IPS DF 4.7 (cell line): ENCODE data around the gene NAP1L4.

Experiments used
- DNase-seq: peaks from one replicate; pipeline ENCODE4 v3.0.0-alpha.2; 2013; ENCODE audit warnings: low spot score; ENCODE audit errors: extremely low read depth

NAP1L4 gene

DNA sequence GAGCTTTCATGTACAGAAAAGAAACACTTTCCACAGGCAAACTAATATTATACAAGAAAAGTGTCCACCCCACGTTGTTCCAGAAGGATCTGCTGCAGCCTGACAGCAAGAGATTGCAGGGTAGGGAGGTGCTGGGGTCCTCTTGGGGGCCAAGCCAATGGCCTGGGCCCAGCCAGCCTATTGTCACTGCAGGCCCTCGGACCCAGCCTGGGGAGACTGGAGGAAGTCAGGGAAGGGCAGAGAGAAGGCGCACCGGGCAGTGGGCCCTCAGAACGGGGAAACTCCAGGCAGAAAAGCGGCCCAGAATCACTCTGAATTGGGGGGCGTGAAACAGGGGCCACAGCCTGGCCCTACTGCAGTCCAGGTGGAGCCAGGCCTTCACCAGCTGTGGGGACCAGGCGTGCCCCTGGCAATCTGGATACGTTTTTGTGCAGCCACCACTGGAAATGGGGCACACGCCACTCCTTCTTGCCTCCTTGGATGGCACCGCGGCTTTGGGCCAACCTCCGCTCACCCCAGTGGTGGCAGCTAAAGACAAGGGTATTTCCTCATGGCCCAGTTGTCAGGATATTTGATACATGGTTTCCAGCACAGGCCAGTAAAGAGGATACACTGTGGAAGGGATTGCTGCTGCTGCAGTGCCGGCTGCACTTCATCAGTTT, 3.9 kb upstream of the NAP1L4 start:
- no peak for DNase-seq

DNA sequence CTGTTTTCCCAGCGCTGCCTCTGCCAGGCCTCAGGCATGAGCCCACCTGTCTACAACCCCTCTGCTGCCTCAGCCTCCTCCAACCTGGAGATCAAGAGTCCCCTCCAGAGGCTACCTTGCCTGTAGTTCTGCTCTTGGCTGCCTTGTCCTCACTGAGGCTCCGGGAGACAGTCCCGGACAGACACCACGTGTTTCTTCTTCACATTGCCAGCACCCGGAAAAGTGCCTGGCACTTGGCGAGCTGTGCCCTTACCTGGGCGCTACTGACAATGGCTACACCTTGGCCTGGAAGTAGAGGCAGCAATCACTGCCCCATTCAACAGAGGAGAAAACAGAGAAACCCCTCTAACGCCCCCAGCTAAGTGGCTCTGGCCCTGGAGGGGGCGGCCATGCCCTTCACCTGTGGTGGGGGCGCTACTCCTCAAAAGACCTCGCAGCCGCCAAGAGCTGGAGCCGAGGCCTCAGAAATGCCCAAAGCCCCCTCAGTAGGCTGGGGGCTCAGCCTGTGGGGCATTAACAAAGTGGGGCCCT, 3.0 kb upstream of the NAP1L4 start:
- DNase-seq, result no peak

DNA sequence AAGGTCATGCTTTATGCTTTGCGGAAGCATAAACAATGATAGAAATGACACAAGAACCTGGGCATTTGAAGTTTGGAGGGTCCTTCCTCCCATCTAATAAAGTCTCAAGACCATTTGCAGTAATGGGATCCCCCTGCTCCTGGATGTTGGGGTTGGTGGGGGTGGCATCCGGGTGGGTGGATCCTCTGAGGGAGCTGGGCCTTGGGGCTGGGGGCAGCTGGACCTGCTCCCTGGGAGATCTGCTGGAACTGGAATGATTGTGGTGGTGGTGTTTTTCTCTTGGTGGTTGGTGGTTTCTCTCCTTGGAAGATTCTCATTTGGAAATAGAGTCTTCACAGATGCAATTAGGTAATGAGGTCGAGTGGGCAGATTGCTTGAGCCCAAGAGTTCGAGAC, 2.2 kb upstream of the NAP1L4 start:
- no peak for DNase-seq

GRCh38 chr11:2992997-2993325, 832 bp upstream of the NAP1L4 start:
- no peak for DNase-seq

- DNase-seq, result no peak
Observed at GRCh38 chr11:2991452-2992233, 486 bp downstream of the NAP1L4 start.

GRCh38 chr11:2990617-2991451, 1.3 kb downstream of the NAP1L4 start:
- DNase-seq, result no peak

GRCh38 chr11:2989551-2989950, 2.6 kb downstream of the NAP1L4 start:
- no peak for DNase-seq

- DNase-seq, result no peak
Observed at GRCh38 chr11:2989006-2989405, 3.1 kb downstream of the NAP1L4 start.

- DNase-seq, result no peak
Observed at GRCh38 chr11:2987881-2988861, 4.0 kb downstream of the NAP1L4 start.

GRCh38 chr11:2983908-2984307, 8.2 kb downstream of the NAP1L4 start:
- DNase-seq, result no peak

DNA sequence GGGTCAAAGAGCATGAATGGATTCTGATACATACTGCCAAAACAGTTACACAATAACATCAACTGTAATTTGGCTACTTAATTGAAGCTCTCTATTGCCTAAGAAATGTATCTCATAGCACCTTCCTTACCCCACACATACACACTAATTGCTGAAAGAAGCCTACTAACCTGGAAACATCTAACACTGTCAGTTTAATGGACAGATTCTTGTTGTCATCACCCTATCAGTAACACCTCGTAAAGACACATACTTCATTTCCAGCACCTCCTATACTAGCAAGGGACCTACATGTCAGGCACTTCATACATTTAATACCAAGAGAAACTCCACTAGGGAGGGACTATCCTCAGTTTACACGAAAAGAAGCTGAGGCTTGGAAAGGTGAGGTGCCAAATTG, 9.9 kb downstream of the NAP1L4 start:
- DNase-seq, result no peak

DNA sequence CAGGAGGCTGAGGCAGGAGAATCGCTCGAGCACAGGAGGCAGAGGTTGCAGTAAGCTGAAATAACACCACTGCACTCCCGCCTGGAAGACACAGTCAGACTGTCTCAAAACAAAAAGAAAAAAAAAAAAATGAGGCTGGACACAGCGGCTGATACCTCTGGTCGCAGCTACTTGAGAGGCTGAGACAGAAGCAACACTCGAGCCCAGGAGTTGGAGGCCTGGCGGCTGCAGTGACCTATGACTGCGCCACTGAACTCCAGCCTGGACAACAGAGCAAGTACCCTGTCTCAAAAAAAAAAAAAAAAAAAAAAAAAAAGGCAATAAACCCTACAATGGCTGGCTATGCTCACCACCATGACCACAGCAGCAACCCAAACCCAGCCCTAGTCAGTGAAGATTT, 11.0 kb downstream of the NAP1L4 start:
- no peak for DNase-seq

DNA sequence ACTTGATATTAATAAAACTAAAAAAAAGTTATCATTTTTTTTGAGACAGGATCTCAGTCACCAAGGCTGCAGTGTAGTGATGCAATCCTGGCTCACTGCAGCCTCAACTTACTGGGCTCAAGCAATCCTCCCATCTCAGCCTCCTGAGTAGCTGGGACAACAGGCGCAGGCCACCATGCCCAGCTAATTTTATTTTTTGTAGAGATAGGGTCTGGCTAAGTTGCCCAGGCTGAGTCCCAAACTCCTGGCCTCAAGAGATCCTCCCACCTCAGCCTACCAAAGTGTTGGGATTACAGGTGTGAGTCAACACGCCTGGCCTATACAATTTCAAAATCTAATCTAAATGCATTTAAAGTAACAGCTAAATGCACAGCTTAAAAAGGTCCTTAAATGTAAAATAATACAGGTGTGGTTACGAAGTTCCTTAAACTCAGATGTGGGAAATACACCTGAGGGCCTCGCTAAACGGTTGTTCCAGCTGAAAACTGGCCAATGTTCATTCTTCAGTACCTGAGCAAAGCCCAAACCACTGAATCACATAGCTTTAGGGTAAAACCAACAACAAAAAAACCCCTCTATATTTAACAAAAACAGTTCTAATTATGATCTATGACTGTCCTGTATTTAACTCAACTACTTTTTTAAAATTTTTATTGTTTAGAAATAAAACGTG, 11.8 kb downstream of the NAP1L4 start:
- DNase-seq, result no peak

GRCh38 chr11:2977113-2977512, 15.0 kb downstream of the NAP1L4 start:
- DNase-seq, result no peak

- no peak for DNase-seq
Observed at GRCh38 chr11:2976294-2977063, 15.7 kb downstream of the NAP1L4 start.

GRCh38 chr11:2975594-2975993, 16.5 kb downstream of the NAP1L4 start:
- no peak for DNase-seq

- no peak for DNase-seq
Observed at GRCh38 chr11:2974272-2974671, 17.9 kb downstream of the NAP1L4 start.

- no peak for DNase-seq
Observed at GRCh38 chr11:2968341-2968900, 23.7 kb downstream of the NAP1L4 start.

DNA sequence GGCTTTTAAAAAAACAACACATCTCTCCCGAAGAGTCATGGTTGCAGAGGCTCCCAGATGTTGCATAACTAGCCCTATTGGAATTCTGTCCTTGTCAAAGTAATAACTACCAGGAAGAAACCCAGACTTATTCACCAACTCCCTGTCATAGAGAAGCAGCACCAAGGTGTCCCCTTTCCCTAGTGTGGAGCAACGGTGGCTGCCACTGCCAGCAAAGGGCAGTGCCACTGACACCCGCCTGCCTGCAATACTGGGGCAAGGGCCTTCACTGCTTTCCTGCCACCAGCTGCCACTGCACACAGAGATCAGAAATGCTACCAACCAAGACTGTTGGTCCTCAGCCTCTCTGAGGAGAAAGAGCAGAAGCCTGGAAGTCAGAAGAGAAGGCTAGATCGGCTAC, 27.3 kb downstream of the NAP1L4 start:
- DNase-seq, result no peak
